ENCODE data around the gene GPATCH4. TPM values are rescaled to one million over a fixed set of nuclear protein-coding genes. Genes with fewer than 3 reads are reported as not detected.

The GPATCH4 gene
- total RNA-seq, 2 experiments from 2014 or later: 29.9 to 33.4 TPM

DNA sequence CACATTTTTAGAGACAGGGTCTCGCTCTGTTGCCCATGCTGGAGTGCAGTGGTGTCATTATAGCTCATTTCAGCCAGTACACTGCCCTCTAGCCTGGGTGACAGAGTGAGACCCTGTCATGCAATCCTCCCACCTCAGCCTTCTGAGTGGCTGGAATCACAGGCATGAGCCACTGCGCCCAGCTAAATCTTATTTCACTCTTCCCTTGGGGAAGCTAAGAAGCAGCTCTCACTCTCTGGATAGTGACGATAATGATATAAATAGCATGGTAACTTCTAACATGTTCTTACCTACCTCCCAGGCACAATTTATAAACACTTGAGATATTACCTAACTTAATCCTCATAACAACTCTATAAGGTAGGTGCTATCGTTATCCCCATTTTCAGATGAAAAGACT lies 53.8 kb downstream of the GPATCH4 start:
- H3K9me3 Mint-ChIP-seq: no peaks in the 10 kb centered on the region
- no peak overlapping the region for H3K4me3 Mint-ChIP-seq
- H3K27me3 Mint-ChIP-seq: no peaks in the 10 kb centered on the region
- H3K4me1 Mint-ChIP-seq: no peaks in the 10 kb centered on the region
- DNase-seq: no peak
- no peak overlapping the region for H3K27ac Mint-ChIP-seq
- peaks cover 16% of the 10 kb centered on the region for H3K36me3 Mint-ChIP-seq (ENCODE audit: low read depth)
- POLR2A ChIA-PET: no interaction called here
- CTCF ChIA-PET: interaction anchor here (0.5 to 0.8 kb wide), 2 partner anchors 78 to 144 kb away, joined by 3 read pairs; no protein-coding TSS in a partner anchor

DNA sequence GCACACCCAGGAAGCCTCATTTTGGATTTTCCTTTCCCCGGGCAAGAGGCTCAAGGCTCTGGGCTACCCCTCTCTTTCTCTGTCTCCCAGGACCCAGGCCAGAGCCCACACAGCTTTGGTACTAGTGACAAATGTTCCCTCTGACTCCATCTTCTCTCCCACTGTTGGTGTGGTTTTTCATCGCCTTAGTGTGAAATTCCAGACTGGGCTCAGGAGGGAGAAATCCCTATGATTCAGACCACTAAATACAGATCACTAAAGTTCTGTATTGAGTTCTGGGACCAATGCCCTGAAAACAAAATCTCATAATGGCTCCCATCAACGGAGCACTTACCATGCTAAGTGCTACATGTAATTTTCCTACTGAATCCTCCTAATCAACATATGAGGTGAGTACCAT lies 55.0 kb downstream of the GPATCH4 start:
- Mint-ChIP-seq H3K27me3 (no peaks in the 10 kb centered on the region), H3K9me3 (no peaks in the 10 kb centered on the region), H3K27ac (no peak overlapping the region), H3K4me3 (no peak overlapping the region), H3K36me3 (ENCODE audit: low read depth) (peaks cover 19% of the 10 kb centered on the region), H3K4me1 (no peaks in the 10 kb centered on the region)
- CTCF ChIA-PET: no interaction called here
- POLR2A ChIA-PET: no interaction called here
- no peak for DNase-seq

DNA sequence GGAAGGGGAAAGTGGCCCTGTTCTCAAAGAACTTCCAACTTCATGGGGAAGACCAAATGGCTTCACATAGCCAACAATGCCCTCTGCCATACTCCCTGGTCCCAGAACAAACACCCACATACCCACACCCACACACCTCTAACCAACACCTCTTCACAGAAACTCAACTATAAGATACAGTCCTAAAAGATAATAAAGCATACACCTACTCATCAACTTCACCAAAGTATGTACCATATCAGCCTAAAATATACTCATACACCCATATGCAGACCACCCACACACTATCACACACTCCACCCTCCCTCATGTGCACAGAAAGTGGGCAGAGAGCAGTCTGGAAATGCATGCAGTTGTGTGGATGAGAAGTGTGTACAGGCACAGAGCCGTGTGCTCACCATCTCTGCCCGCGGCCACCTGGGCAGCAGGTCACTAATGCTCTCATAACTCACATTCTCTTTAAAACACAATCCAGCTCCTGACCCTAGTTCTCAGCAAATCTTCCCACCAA lies 56.6 kb downstream of the GPATCH4 start:
- Mint-ChIP-seq H3K4me3 (no peak overlapping the region), H3K27me3 (no peaks in the 10 kb centered on the region), H3K4me1 (no peaks in the 10 kb centered on the region), H3K36me3 (ENCODE audit: low read depth) (peaks cover 19% of the 10 kb centered on the region), H3K9me3 (no peaks in the 10 kb centered on the region), H3K27ac (no peak overlapping the region)
- POLR2A ChIA-PET: no interaction called here
- CTCF ChIA-PET: no interaction called here
- DNase-seq: no peak

Other genes starting within 250 kb of the GPATCH4 start
- gene RHBG, start 232.3 kb downstream of the GPATCH4 start, total RNA-seq: not detected
- 10 to 100 TPM; 34.0 to 39.4 TPM for gene MEF2D, start 100.7 kb downstream of the GPATCH4 start, total RNA-seq
- gene IQGAP3, start 28.9 kb downstream of the GPATCH4 start, total RNA-seq: 10 to 100 TPM; 25.2 to 25.5 TPM
- gene TTC24, start 21.8 kb downstream of the GPATCH4 start, total RNA-seq: 1 to 10 TPM; 2.9 to 4.6 TPM
- gene NAXE, start 9.7 kb downstream of the GPATCH4 start, total RNA-seq: 10 to 100 TPM; 52.9 to 54.2 TPM
- gene HAPLN2, start 17.9 kb upstream of the GPATCH4 start, total RNA-seq: under 1 TPM in 1 of 2 experiments, not detected in 1; 0.62 TPM
- not detected for gene BCAN, start 40.6 kb upstream of the GPATCH4 start, total RNA-seq
- gene NES, start 75.9 kb upstream of the GPATCH4 start, total RNA-seq: not detected
- 1 to 10 TPM in 1 of 2 experiments, under 1 TPM in 1; 0.77 to 1.1 TPM for gene CRABP2, start 104.1 kb upstream of the GPATCH4 start, total RNA-seq
- 10 to 100 TPM; 26.2 to 29.7 TPM for gene METTL25B, start 127.0 kb upstream of the GPATCH4 start, total RNA-seq
- gene ISG20L2, start 127.3 kb upstream of the GPATCH4 start, total RNA-seq: 10 to 100 TPM; 47.0 to 58.0 TPM
- 10 to 100 TPM; 50.4 to 54.7 TPM for gene MRPL24, start 139.6 kb upstream of the GPATCH4 start, total RNA-seq
- 100 to 1,000 TPM; 288 to 301 TPM for gene HDGF, start 150.2 kb upstream of the GPATCH4 start, total RNA-seq
- 10 to 100 TPM; 70.6 to 87.7 TPM for gene PRCC, start 166.1 kb upstream of the GPATCH4 start, total RNA-seq
- gene SH2D2A, start 215.4 kb upstream of the GPATCH4 start, total RNA-seq: 10 to 100 TPM; 56.3 to 63.5 TPM